RWPE2 (cell line): ENCODE data around the gene C16orf89.

Source experiments
- ATAC-seq: fragments of 200-7000 bp; cut with Tn5 transposase; 3 replicates; pipeline ENCODE4 v1.9.1; 2021; ENCODE audit warnings: low read depth
- DNase-seq: peaks from one replicate; pipeline ENCODE4 v3.0.0-alpha.2; 2020; ENCODE audit warnings: low spot score
- H3K27ac ChIP-seq: fragments of 450-650 bp; 2 replicates; pipeline ENCODE4 v1.5.1; 2017; ENCODE audit warnings: mild to moderate bottlenecking; ENCODE audit not compliant: poor library complexity, severe bottlenecking
- H3K27me3 ChIP-seq: fragments of 250-450 bp; sonication (Bioruptor Pico); 2 replicates; pipeline ENCODE4 v1.5.1; 2021; ENCODE audit warnings: mild to moderate bottlenecking, moderate library complexity; ENCODE audit not compliant: insufficient read depth, poor library complexity, severe bottlenecking
- H3K36me3 ChIP-seq: fragments of 250-450 bp; sonication (Bioruptor Pico); 2 replicates; pipeline ENCODE4 v1.5.1; 2020; ENCODE audit warnings: low read depth, mild to moderate bottlenecking, moderate library complexity
- H3K4me1 ChIP-seq: fragments of 250-450 bp; sonication (Bioruptor Pico); 2 replicates; pipeline ENCODE4 v1.5.1; 2021; ENCODE audit warnings: mild to moderate bottlenecking, moderate library complexity; ENCODE audit not compliant: insufficient read depth, poor library complexity, severe bottlenecking
- H3K4me3 ChIP-seq: fragments of 250-450 bp; sonication (Bioruptor Pico); 2 replicates; pipeline ENCODE4 v1.5.1; 2021; ENCODE audit warnings: mild to moderate bottlenecking, moderate library complexity; ENCODE audit not compliant: severe bottlenecking
- H3K9me3 ChIP-seq: fragments of 250-450 bp; sonication (Bioruptor Pico); 2 replicates; pipeline ENCODE4 v1.5.1; 2021; ENCODE audit warnings: mild to moderate bottlenecking, moderate library complexity; ENCODE audit not compliant: severe bottlenecking
- CTCF ChIP-seq: fragments of 450-650 bp; IDR thresholded peaks from one replicate; pipeline ENCODE4 v1.5.1; 2017; ENCODE audit warnings: mild to moderate bottlenecking, moderate library complexity; ENCODE audit not compliant: poor library complexity, severe bottlenecking

C16orf89 gene

DNA sequence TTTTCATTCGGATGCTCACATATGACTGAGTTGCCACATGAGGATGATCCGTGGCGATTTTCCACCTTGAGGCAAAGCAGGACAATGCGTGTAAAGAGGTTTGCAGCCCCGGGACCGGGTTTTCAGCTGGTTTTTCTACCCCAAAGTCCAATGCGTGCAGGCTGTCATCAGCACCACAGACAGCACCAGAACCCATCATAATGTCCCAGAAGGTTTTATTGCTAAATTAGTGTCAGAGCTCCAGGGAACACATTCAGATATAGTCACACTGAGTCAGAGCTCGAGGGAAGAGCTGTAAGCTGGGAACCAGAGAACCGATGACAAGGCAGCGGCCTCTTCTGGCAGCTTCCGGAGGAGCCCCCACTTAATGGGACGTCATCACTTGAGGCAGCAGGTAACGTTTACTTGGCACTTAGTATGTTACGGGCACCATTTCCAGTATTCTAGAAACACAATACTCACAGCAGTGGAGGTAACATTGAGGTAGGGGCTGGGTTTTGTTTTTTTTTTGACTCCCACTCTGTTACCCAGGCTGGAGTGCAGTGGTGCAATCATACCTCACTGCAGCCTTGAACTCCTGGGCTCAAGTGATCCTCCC, 23.1 kb downstream of the C16orf89 start:
- Histone ChIP-seq H3K9me3 (no peaks in the 10 kb centered on the region), H3K36me3 (no peaks in the 10 kb centered on the region), H3K27ac (no peak overlapping the region), H3K27me3 (no peaks in the 10 kb centered on the region), H3K4me3 (no peak overlapping the region), H3K4me1 (no peaks in the 10 kb centered on the region)
- no peak for TF ChIP-seq CTCF
- ATAC-seq, result no peak
- DNase-seq, result peak; percentile 25

DNA sequence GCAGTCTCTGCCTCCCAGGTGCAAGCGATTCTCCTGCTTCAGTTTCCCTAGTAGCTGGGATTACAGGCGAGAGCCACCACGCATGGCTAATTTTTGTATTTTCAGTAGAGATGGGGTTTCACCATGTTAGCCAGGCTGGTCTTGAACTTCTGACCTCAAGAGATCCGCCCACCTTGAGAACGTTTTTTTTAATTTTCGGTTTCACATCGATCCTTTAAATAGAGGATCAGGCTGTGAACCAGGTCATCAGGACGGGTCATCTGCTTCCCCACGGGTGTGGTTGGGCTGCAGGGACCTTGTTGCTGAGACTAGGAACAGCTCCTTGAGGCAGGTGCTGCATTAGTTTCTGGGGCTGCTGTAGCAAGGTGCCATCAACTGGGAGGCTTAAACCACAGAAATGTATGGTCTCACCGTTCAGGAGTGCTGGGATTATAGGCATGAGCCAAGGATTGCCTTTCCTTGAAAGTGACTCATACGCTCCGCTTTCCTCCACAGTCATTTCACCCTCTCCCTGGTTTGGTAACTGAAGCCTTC, 24.1 kb downstream of the C16orf89 start:
- ATAC-seq (peak; percentile 96), DNase-seq (no peak)
- no peak overlapping the region for H3K4me3 ChIP-seq
- no peaks in the 10 kb centered on the region for H3K27me3 ChIP-seq
- no peaks in the 10 kb centered on the region for H3K4me1 ChIP-seq
- H3K9me3 ChIP-seq, result no peaks in the 10 kb centered on the region
- no peaks in the 10 kb centered on the region for H3K36me3 ChIP-seq
- no peak overlapping the region for H3K27ac ChIP-seq
- no peak for TF ChIP-seq CTCF

GRCh38 chr16:5040451-5040850, 25.3 kb downstream of the C16orf89 start:
- DNase-seq (no peak), ATAC-seq (no peak)
- Histone ChIP-seq H3K36me3 (no peaks in the 10 kb centered on the region), H3K9me3 (no peaks in the 10 kb centered on the region), H3K27me3 (no peaks in the 10 kb centered on the region), H3K4me1 (no peaks in the 10 kb centered on the region), H3K27ac (no peak overlapping the region), H3K4me3 (no peak overlapping the region)
- TF ChIP-seq CTCF, result no peak

- Histone ChIP-seq H3K9me3 (no peaks in the 10 kb centered on the region), H3K4me1 (peaks cover 5% of the 10 kb centered on the region), H3K27me3 (no peaks in the 10 kb centered on the region), H3K4me3 (no peak overlapping the region), H3K27ac (no peak overlapping the region), H3K36me3 (no peaks in the 10 kb centered on the region)
- DNase-seq, result no peak
- ATAC-seq, result no peak
- no peak for TF ChIP-seq CTCF
Measured at GRCh38 chr16:5036228-5037156, 29.3 kb downstream of the C16orf89 start.

- no peak for TF ChIP-seq CTCF
- no peaks in the 10 kb centered on the region for H3K27me3 ChIP-seq
- no peak overlapping the region for H3K27ac ChIP-seq
- no peaks in the 10 kb centered on the region for H3K9me3 ChIP-seq
- no peaks in the 10 kb centered on the region for H3K36me3 ChIP-seq
- ATAC-seq, result no peak
- no peak overlapping the region for H3K4me3 ChIP-seq
- H3K4me1 ChIP-seq, result peaks cover 5% of the 10 kb centered on the region
- DNase-seq, result no peak
Measured at GRCh38 chr16:5035909-5036227, 29.9 kb downstream of the C16orf89 start.
